Measurements from ENCODE around the gene MAS1L. TPM values are rescaled to one million over a fixed set of nuclear protein-coding genes. Genes with fewer than 3 reads are reported as not detected.

Gene MAS1L
- total RNA-seq (not detected), polyA plus RNA-seq (ENCODE audit: insufficient read depth, low read depth, low replicate concordance) (not detected)
- long read RNA-seq, donor 1 = 0 reads
- long read RNA-seq, donor 2 = 0 reads
- long read RNA-seq, donor 3 = 0 reads
- long read RNA-seq, donor 4 = 0 reads
- long read RNA-seq, donor 5 = 0 reads
- long read RNA-seq, donor 6 = 0 reads
- long read RNA-seq, donor 7 = 0 reads
- long read RNA-seq, donor 8 = 0 reads
- long read RNA-seq, donor 9 = 0 reads
- long read RNA-seq, donor 10 = 0 reads

GRCh38 chr6:29487660-29488059 lies at the start of gene MAS1L:
TSS of gene MAS1L (minus strand) at chr6:29487956. CDS start at chr6:29487902, 54 bp downstream.
- FAIRE-seq = no peak
- no peak within 1 kb of the TSS for H3K27ac ChIP-seq (ENCODE audit: low read depth in 2 of 2, low read length in 2 of 2)
- H3K4me1 ChIP-seq (ENCODE audit: control insufficient read depth in 2 of 3, insufficient read depth in 2 of 3, low read depth in 1 of 3, low read length in 3 of 3) = no peaks in the 10 kb centered on the region
- H3K9ac ChIP-seq (ENCODE audit: low read length in 3 of 3) = no peak within 1 kb of the TSS
- intact Hi-C loops (cut with DNase I) = no loop called here
- H3K9me3 ChIP-seq (ENCODE audit: control insufficient read depth in 2 of 3, insufficient read depth in 1 of 3, low read length in 3 of 3) = no peaks in the 10 kb centered on the region
- H3K36me3 ChIP-seq (ENCODE audit: control insufficient read depth in 2 of 3, insufficient read depth in 3 of 3, low read length in 3 of 3) = no peaks in the 10 kb centered on the region
- no peak within 1 kb of the TSS for H3K4me3 ChIP-seq (ENCODE audit: low read length in 3 of 3)
- no peak for TF ChIP-seq CTCF (IDR thresholded peaks at IDR 0.05; ENCODE audit: borderline replicate concordance, extremely low read depth, insufficient read depth)
- no peak for DNase-seq
- no peaks in the 10 kb centered on the region for H3K27me3 ChIP-seq (ENCODE audit: control insufficient read depth, insufficient read depth, low read length)

- Histone ChIP-seq H3K27me3 (ENCODE audit: control insufficient read depth, insufficient read depth, low read length) (no peaks in the 10 kb centered on the region), H3K9me3 (ENCODE audit: control insufficient read depth in 2 of 3, insufficient read depth in 1 of 3, low read length in 3 of 3) (no peaks in the 10 kb centered on the region), H3K4me3 (ENCODE audit: low read length in 3 of 3) (no peak overlapping the region), H3K27ac (ENCODE audit: low read depth in 2 of 2, low read length in 2 of 2) (no peak overlapping the region), H3K36me3 (ENCODE audit: control insufficient read depth in 2 of 3, insufficient read depth in 3 of 3, low read length in 3 of 3) (no peaks in the 10 kb centered on the region), H3K9ac (ENCODE audit: low read length in 3 of 3) (no peak overlapping the region), H3K4me1 (ENCODE audit: control insufficient read depth in 2 of 3, insufficient read depth in 2 of 3, low read depth in 1 of 3, low read length in 3 of 3) (no peaks in the 10 kb centered on the region)
- DNase-seq (no peak), FAIRE-seq (no peak)
- no peak for TF ChIP-seq CTCF (IDR thresholded peaks at IDR 0.05; ENCODE audit: borderline replicate concordance, extremely low read depth, insufficient read depth)
- intact Hi-C loops (cut with DNase I) = no loop called here
Observed at GRCh38 chr6:29532320-29532951, 44.7 kb upstream of the MAS1L start.

DNA sequence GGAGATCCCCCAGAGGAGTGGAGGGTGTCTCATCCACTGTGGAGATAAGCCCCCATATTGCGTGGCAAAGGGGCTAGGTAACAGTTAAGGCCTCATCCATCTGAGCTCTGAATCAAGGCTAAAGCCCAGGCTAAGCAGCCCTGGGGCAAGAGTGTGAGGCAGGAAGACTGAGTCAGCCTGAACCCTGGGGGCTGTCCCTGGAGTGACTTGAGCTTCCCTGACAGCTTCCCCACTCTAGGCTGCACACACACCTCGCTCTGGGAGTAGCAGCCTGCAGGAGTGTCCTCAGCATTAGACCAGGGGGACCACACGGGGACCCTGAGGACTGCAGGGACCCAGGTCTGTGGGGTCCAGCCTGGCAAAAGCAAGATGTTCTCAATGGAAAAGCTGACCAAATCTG lies 43.9 kb upstream of the MAS1L start:
- DNase-seq = no peak
- no peak for TF ChIP-seq CTCF (IDR thresholded peaks at IDR 0.05; ENCODE audit: borderline replicate concordance, extremely low read depth, insufficient read depth)
- H3K36me3 ChIP-seq (ENCODE audit: control insufficient read depth in 2 of 3, insufficient read depth in 3 of 3, low read length in 3 of 3) = no peaks in the 10 kb centered on the region
- H3K9ac ChIP-seq (ENCODE audit: low read length in 3 of 3) = no peak overlapping the region
- H3K27me3 ChIP-seq (ENCODE audit: control insufficient read depth, insufficient read depth, low read length) = no peaks in the 10 kb centered on the region
- H3K4me1 ChIP-seq (ENCODE audit: control insufficient read depth in 2 of 3, insufficient read depth in 2 of 3, low read depth in 1 of 3, low read length in 3 of 3) = no peaks in the 10 kb centered on the region
- no peaks in the 10 kb centered on the region for H3K9me3 ChIP-seq (ENCODE audit: control insufficient read depth in 2 of 3, insufficient read depth in 1 of 3, low read length in 3 of 3)
- H3K27ac ChIP-seq (ENCODE audit: low read depth in 2 of 2, low read length in 2 of 2) = no peak overlapping the region
- H3K4me3 ChIP-seq (ENCODE audit: low read length in 3 of 3) = no peak overlapping the region
- FAIRE-seq = no peak
- intact Hi-C loops (cut with DNase I) = no loop called here

Measured in kidney (tissue), 22 donors.